HCT116 (cell line): ENCODE results near the gene SCGB1C2.

ENCODE experiments used
- ATF3 ChIP-seq: IDR thresholded peaks from 2 replicates; pipeline ENCODE4 v1.6.1; 2012
- CTCF ChIP-seq, 3 experiments: fragments of 200-600 bp in 1 of 3; sonication (generic) in 1 of 3; IDR thresholded peaks in 2 of 3; conservative IDR thresholded peaks in 1 of 3; 2 replicates each; pipeline ENCODE4 v1.5.1; 2012 to 2017; ENCODE audit warnings: low read depth in 2 of 3, low read length in 2 of 3, antibody characterized with exemption in 1 of 3, borderline replicate concordance in 1 of 3, control low read depth in 1 of 3, mild to moderate bottlenecking in 1 of 3, mixed read lengths in 1 of 3, mixed run types in 1 of 3, moderate library complexity in 1 of 3; ENCODE audit not compliant: insufficient read depth in 1 of 3
- POLR2AphosphoS5 ChIP-seq: IDR thresholded peaks from 2 replicates; pipeline ENCODE4 v1.6.1; 2011; ENCODE audit warnings: mild to moderate bottlenecking, low read depth, low read length, moderate library complexity

DNA sequence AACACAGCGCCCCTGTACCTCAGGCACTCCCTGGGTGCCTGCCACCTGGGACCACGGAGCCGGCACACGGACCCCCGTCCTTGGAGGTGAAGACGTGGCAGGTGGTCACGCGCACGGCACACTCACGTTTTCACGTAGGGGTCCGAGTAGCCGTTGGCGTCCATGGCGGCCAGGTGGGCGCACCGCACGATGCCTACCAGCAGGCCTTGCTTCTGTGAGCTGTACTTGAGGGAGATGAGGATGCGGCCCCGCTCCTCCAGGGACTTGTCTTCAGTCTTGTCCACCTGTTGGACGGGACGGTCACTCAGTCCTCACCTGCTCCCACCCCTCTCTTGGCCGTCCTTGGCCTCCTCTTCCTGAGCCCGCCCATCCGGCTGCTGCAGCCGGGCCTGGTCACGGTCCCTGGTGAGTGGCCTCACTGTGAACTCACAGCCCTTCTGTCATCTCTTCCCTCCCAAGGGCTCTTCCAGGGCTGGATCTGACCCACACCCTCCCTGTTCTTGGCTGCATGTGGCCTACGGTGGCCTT, 18.8 kb downstream of the SCGB1C2 start:
- TF ChIP-seq ATF3, result no peak
- TF ChIP-seq CTCF (IDR thresholded peaks at IDR 0.05 in 2 of 3, conservative IDR thresholded peaks at IDR 0.05 in 1 of 3; ENCODE audit: borderline replicate concordance in 1 of 3, insufficient read depth in 1 of 3, low read depth in 2 of 3, low read length in 2 of 3), result no peak
- TF ChIP-seq POLR2AphosphoS5, result no peak
